ENCODE measurements around the gene ADAMTS18.

- TF ChIP-seq, protein P1, sequence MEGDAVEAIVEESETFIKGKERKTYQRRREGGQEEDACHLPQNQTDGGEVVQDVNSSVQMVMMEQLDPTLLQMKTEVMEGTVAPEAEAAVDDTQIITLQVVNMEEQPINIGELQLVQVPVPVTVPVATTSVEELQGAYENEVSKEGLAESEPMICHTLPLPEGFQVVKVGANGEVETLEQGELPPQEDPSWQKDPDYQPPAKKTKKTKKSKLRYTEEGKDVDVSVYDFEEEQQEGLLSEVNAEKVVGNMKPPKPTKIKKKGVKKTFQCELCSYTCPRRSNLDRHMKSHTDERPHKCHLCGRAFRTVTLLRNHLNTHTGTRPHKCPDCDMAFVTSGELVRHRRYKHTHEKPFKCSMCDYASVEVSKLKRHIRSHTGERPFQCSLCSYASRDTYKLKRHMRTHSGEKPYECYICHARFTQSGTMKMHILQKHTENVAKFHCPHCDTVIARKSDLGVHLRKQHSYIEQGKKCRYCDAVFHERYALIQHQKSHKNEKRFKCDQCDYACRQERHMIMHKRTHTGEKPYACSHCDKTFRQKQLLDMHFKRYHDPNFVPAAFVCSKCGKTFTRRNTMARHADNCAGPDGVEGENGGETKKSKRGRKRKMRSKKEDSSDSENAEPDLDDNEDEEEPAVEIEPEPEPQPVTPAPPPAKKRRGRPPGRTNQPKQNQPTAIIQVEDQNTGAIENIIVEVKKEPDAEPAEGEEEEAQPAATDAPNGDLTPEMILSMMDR (IDR thresholded peaks at IDR 0.05; ENCODE audit: insufficient read depth, low read length): no peak
- TF ChIP-seq POLR2AphosphoS5 (IDR thresholded peaks at IDR 0.05; ENCODE audit: low read depth) (no peak), SPI1 (IDR thresholded peaks at IDR 0.05; ENCODE audit: borderline replicate concordance, low read depth) (no peak)
Measured at GRCh38 chr16:77300256-77300655, 134.6 kb downstream of the ADAMTS18 start.
